GM18873 (cell line): ENCODE data around the gene VPS35L.

ENCODE experiments used
- ATAC-seq: cut with Tn5 transposase; IDR thresholded peaks from one replicate; pipeline ENCODE4 v1.9.1; 2021; ENCODE audit warnings: mild to moderate bottlenecking, moderate library complexity, moderate number of reproducible peaks; ENCODE audit not compliant: unreplicated experiment, low FRiP score

The VPS35L gene

GRCh38 chr16:19741354-19741753 is 185.9 kb downstream of the VPS35L start:
- ATAC-seq: no peak

GRCh38 chr16:19743816-19744159 is 188.3 kb downstream of the VPS35L start:
- ATAC-seq: no peak

GRCh38 chr16:19744670-19745069 is 189.2 kb downstream of the VPS35L start:
- no peak for ATAC-seq

GRCh38 chr16:19745286-19746010 is 189.9 kb downstream of the VPS35L start:
- no peak for ATAC-seq

- ATAC-seq: no peak
Measured at GRCh38 chr16:19746561-19746960, 191.1 kb downstream of the VPS35L start.

GRCh38 chr16:19748389-19749168 is 193.1 kb downstream of the VPS35L start:
- ATAC-seq: no peak

- no peak for ATAC-seq
Measured at GRCh38 chr16:19749571-19750080, 194.1 kb downstream of the VPS35L start.
